DOHH2 (cell line): ENCODE data around the gene CXCL5.

Experiments used
- CTCF ChIP-seq: fragments of 200-600 bp; sonication (generic); IDR thresholded peaks from one replicate; pipeline ENCODE4 v1.5.1; 2014; ENCODE audit warnings: antibody characterized with exemption, mild to moderate bottlenecking, low read depth, low read length; ENCODE audit not compliant: poor library complexity, severe bottlenecking
- EZH2phosphoT487 ChIP-seq: fragments of 200-600 bp; sonication (generic); IDR thresholded peaks from 2 replicates; pipeline ENCODE4 v1.6.1; 2017; ENCODE audit warnings: borderline replicate concordance, mild to moderate bottlenecking, antibody characterized with exemption, low read length, moderate library complexity, mixed read lengths

GRCh38 chr4:73952352-73952751 is 46.1 kb downstream of the CXCL5 start:
- TF ChIP-seq CTCF = no peak
- no peak for TF ChIP-seq EZH2phosphoT487
